PFSK-1 (cell line): Measurements from ENCODE around the gene HDX.

Experiments
- FOXP2 ChIP-seq: optimal IDR thresholded peaks from 2 replicates; pipeline ENCODE3; 2011; ENCODE audit warnings: borderline replicate concordance, control low read depth, inconsistent platforms; ENCODE audit not compliant: insufficient read depth; ENCODE audit errors: extremely low read length, extremely low read depth
- POLR2AphosphoS5 ChIP-seq: IDR thresholded peaks from 2 replicates; pipeline ENCODE4 v1.6.1; 2012; ENCODE audit warnings: low read depth, mild to moderate bottlenecking, control low read depth, low read length, moderate library complexity
- REST ChIP-seq, 2 experiments: IDR thresholded peaks; 2 replicates each; pipeline versions ENCODE4 v1.6.1 to v1.8.0; 2011 to 2012; ENCODE audit warnings: low read depth in 2 of 2, low read length in 2 of 2, control low read depth in 1 of 2, inconsistent platforms in 1 of 2, mild to moderate bottlenecking in 1 of 2, moderate library complexity in 1 of 2; ENCODE audit not compliant: insufficient read depth in 1 of 2
- SIN3A ChIP-seq: IDR thresholded peaks from 2 replicates; pipeline ENCODE4 v1.6.1; 2012; ENCODE audit warnings: mild to moderate bottlenecking, low read length, moderate library complexity, borderline replicate concordance; ENCODE audit not compliant: insufficient read depth
- TAF1 ChIP-seq: IDR thresholded peaks from 2 replicates; pipeline ENCODE4 v1.6.1; 2012; ENCODE audit warnings: low read length, control low read depth, borderline replicate concordance; ENCODE audit not compliant: insufficient read depth

The HDX gene

GRCh38 chrX:84362184-84362838 lies 139.9 kb downstream of the HDX start:
- TF ChIP-seq FOXP2 (no peak), REST (IDR thresholded peaks at IDR 0.05; ENCODE audit: insufficient read depth in 1 of 2, low read depth in 2 of 2, low read length in 2 of 2) (no peak), TAF1 (no peak), SIN3A (no peak), POLR2AphosphoS5 (no peak)

GRCh38 chrX:84358271-84358670 lies 144.0 kb downstream of the HDX start:
- no peak for TF ChIP-seq TAF1
- TF ChIP-seq FOXP2 = no peak
- TF ChIP-seq SIN3A = no peak
- no peak for TF ChIP-seq POLR2AphosphoS5

- TF ChIP-seq FOXP2 (no peak), POLR2AphosphoS5 (no peak), REST (IDR thresholded peaks at IDR 0.05; ENCODE audit: insufficient read depth in 1 of 2, low read depth in 2 of 2, low read length in 2 of 2) (no peak), SIN3A (no peak), TAF1 (no peak)
Measured at GRCh38 chrX:84357296-84357695, 145.0 kb downstream of the HDX start.

- TF ChIP-seq REST (IDR thresholded peaks at IDR 0.05; ENCODE audit: insufficient read depth in 1 of 2, low read depth in 2 of 2, low read length in 2 of 2) (no peak), FOXP2 (no peak), TAF1 (no peak), SIN3A (no peak)
Measured at GRCh38 chrX:84340968-84341367, 161.3 kb downstream of the HDX start.

- TF ChIP-seq FOXP2 (no peak), POLR2AphosphoS5 (no peak), REST (IDR thresholded peaks at IDR 0.05; ENCODE audit: insufficient read depth in 1 of 2, low read depth in 2 of 2, low read length in 2 of 2) (no peak), SIN3A (no peak), TAF1 (no peak)
Measured at GRCh38 chrX:84339507-84340364, 162.5 kb downstream of the HDX start.
